GDM1 (cell line): ENCODE results near the gene ZNF785.
"Not testable (repeated sequence)": the region's sequence is repeated elsewhere in the genome, so short reads cannot be mapped to it uniquely, and the experiment has no call there.

Experiments
- DNase-seq: peaks from one replicate; lab custom pipeline; 2025; lab: John Stamatoyannopoulos, UW

The ZNF785 gene

DNA sequence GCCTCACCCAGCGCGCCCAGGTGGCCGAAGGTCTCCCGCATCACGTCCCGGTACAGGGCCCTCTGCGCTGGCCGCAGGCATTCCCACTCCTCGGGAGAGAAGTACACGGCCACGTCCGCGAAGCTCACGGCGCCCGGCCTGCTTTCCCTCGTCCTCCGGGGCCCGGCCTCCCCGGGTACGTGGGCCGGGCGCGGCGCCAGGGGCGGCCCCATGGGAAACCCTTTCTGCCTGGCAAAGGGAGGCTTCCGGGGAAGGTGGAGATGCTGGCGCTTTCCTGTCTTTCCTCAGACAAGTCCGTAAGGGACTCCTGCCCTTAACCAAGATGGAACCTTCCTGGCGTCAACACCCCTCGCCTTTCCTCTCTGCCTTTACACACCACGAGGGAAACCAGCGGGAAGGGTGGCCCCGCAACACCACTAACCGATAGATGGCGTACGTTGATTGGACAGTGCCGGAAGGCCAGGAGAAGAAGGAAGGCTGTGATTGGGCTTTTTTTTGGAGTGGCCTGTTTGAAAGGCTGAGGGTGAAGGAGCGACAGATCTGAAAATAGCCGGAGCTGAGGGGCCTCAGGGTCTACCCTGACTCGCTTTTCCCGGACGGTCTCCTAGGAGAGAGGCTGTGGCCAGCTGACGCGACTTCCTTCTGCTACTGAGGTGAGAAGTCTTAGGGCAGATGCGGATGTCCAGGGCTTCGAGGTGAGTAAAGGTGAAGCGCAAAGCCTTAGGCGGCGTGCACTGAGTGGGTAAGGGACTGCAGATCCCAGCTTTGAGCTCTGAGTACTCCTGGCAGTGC lies at the start of gene ZNF785:
ZNF785 (minus strand) TSS at position 298 of the 792 bp plus-strand sequence; CDS start at position 212, 86 bp downstream.
- peak; percentile 97 for DNase-seq

DNA sequence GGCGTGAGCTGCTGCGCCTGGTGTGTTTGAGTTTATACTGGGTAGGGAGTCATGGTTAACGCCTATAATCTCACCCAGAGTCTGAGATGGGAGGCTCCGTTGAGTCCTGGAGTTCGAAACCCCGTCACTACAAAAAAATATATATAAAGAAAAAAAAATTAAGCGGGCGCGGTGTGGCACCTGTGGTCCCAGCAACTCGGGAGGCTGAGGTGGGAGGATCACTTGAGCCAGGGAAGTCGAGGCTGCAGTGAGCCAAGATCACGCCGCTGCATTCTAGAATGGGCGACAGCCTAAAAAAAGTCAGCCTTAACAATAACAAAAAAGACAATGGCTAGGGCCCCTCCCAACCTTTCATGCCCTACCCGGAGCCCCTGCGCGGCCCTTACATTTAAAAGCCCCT lies 48.0 kb upstream of the ZNF785 start:
- no peak for DNase-seq

DNA sequence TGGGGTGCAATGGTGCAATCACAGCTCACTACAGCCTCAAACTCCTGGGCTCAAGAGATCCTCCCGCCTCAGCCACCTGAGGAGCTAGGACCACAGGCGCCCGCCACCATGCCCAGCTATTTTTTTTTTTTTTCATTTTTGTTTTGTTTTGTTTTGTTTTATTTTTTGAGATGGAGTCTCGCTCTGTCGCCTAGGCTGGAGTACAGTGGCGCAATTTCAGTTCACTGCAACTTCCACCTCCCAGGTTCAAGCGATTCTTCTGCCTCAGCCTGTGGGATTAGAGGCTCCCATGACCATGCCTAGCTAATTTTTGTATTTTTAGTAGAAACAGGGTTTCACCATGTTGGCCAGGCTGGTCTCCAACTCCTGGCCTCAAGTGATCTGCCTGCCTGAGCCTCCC lies 47.0 kb upstream of the ZNF785 start:
- DNase-seq = not testable (repeated sequence)

DNA sequence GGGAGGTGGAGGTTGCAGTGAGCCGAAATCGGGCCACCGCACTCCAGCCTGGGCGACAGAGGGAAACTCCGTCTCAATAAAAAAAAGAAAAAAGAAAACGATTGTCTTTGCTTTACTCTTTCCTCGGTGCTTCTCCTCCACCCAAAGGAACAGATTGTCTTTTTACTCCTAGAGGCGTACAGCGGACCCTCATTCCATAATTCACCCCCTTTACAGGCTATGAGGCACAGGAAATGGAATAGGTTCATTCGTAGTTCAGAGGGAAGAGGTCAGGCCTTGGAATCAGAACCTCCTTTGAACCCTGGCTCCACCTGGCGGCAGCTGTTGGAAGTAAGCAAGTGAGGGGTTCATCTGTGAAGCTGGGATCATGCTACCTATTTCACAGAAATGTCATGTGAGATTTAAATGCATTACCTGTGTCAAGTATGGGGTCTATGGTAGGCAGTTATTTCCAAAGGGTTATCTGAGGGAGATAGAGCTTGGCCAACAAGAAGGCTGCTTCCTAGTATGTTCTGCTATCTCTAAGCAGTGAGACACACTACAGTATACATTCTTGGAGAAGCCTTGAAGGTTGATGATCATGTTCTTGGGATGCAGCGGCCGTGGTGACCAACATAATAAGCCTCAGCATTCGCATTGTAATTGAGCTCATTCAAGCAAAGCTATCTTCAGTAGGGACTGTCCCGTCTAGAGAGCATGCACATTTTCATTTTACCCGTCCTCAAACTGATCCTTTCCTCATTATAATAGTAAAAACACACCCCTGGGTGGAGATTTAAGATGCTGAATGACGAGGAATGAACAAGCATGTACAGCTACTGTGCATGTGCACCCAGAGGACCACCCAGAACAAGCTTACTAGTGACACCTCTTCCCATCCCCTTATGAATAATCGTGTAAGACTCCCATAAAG lies 43.4 kb upstream of the ZNF785 start:
- peak; percentile 26 for DNase-seq

DNA sequence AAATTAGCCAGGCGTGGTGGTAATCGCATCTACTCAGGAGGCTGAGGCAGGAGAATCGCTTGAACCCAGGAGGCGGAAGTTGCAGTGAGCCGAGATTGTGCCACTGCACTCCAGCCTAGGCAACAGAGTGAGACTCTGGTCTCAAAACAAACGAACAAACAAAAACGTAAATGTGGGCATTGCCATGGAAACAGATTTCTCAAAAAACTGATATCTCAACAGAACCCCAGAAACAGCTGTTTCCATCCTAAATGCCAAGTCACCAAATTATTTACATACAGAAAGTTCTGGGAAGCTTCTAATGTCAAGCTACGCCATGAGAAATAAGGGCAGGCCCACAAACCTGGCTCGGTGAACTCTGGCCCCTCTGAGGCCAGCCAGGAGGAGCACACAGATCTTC lies 40.7 kb upstream of the ZNF785 start:
- no peak for DNase-seq

DNA sequence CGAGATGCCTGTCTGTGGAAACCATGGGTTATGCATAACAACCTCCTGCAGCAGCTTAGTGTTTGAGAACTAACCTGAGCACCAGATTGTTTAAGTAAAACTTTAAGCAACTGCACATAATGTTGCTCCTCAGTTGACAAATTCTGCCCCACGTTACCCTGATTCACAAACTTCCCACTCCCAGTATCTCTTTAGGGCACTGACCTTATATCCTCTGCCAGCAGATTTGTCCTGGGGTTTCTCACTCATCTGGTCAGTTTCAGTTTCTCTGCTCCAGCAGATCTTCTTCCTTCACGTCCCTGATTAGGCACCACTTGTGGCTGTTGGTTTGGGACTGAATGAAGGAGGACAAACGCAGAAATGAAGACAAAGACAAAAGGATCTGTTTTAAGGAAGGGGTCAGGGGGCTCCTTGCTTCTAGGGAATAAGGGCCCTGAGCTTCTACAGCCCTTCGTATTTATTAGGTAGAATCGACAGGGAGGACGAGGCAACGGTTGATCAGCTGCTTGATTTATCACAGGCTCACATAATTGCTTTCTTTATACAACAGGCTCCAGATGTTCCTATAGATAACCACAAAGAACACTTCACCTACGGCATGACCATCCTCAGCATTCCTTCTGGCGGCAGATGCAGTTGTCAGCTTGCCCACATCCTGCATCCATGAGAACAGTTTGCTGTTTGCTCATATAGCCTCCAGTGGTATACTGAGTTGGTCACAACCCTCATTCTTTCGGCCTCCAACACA lies 38.2 kb upstream of the ZNF785 start:
- DNase-seq = no peak

DNA sequence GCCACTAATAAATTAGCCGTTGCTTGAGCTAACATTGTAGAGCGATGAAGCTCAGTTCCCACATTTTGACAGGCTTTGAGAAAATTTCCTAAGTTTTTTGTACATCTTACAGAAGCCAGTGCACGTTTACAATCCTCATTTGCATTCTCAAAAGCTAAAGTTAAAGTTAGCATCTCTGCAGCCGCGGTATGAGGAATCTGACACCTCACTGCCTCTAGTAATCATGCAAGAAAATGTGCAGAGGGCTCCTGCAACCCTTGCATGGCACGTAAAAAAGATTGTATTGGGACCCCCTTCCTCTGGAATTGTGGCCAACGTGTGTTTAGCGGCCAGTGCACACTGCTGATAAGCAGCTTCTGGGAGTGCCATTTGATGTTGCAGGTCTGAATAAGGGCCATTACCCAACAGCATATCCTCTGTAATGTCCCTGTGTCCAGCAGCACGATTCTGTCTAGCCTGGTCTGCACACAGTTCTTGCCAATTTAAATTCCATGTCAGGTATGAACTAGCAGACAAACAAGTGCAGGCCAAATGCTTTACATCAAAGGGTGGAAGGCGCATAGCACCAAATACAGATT lies 37.0 kb upstream of the ZNF785 start:
- DNase-seq = no peak

DNA sequence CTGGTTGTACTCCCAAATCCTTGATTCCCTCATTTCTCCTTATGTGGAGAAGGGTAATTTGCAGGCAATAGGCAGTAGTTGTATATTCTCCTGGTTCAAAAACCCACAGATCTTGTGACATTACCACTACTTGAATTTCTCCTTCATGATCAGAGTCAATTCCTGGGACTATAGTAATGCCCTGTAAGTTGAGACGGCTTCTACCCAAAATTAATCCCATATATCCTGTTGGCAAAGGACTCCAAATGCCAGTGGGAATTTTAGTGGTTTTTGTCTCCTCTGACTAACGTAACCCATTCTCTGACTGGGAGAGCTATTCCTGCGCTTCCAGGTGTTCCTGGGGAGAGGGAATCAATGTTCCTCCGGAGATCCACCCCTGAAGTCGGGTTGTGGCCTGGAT lies 36.3 kb upstream of the ZNF785 start:
- no peak for DNase-seq

DNA sequence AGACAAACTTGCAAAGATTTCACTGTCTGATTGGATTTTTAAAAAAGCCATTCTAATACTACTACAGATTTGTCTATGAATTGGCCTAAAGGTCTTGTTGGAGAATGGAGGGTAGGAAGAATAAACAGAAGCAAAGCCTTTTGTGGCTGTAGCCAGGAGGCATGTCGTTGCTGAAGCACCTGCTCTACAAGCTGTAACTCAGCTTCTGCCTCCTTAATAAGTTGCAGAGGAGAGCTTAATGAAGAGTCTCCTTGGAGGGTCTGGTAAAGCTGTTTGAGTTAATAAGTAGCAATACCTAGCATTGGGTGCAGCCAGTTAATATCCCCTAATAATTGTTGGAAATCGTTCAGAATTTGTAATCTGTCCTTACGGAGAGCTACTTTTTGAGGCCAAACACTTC lies 34.7 kb upstream of the ZNF785 start:
- DNase-seq = no peak

DNA sequence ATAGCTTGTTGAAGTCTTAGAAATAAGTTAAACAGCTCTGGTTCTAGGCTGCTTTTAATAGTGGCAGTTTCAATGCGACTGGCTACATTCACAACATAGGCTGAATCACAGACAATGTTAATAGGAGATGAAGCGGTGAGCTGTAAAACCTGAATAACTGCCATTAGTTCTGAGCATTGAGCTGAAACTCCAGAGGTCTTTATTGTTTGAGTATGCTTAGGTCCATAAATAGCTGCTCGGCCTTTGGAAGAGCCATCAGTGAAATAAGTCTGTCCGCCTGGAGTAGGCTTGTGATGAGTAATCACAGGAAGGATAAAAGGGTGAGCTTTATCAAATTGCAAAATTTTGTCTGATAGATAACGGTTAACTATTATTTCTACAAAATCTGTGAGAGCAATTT lies 34.1 kb upstream of the ZNF785 start:
- no peak for DNase-seq

DNA sequence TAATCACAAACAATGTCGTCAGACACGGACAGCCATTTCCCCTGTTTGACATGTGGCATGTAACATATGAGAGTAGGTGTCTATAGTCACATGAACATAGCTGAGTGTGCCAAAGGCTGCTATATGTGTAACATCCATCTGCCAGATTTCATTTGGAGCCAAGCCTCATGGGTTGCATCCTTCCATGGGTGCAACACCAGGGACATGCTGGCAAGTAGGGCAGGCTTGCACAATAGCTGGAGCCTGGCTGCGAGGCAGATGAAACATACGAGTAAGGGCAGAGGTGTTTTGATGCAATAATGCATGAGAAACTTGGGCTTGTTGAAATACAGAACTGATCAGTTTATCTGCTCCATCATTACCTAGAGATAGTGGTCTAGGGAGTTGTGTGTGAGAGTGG lies 33.7 kb upstream of the ZNF785 start:
- DNase-seq = no peak

DNA sequence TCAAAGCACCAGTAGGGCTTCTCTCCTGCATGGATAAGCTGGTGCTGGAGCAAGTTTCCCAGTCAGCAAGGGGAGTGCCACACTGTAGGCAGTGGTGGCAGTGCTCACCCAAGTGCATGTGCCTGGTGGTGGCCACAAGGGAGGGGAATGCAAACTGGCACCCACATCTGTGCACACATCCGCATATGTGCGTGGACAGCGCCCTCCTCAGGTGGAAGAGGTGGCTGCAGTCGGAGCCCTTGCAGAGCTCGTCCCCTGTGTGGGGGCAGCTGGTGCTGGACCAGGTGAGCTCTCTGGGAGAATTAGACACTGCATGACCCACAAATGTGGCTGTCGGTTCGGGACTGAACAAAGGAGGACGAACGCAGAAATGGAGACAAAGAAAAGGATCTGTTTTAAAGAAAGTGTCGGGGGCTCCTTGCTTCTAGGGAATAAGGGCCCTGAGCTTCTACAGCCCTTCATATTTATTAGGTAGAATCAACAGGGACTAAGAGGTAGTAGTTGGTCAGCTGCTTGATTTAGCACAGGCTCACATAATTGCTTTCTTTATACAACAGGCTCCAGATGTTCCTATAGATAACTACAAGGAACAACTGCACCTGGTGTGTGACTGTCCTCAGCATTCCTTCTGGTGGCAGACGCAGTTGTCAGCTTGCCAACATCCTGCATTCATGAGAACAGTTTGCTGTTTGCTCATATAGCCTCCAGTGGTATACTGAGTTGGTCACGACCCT lies 30.0 kb upstream of the ZNF785 start:
- peak; percentile 66 for DNase-seq

DNA sequence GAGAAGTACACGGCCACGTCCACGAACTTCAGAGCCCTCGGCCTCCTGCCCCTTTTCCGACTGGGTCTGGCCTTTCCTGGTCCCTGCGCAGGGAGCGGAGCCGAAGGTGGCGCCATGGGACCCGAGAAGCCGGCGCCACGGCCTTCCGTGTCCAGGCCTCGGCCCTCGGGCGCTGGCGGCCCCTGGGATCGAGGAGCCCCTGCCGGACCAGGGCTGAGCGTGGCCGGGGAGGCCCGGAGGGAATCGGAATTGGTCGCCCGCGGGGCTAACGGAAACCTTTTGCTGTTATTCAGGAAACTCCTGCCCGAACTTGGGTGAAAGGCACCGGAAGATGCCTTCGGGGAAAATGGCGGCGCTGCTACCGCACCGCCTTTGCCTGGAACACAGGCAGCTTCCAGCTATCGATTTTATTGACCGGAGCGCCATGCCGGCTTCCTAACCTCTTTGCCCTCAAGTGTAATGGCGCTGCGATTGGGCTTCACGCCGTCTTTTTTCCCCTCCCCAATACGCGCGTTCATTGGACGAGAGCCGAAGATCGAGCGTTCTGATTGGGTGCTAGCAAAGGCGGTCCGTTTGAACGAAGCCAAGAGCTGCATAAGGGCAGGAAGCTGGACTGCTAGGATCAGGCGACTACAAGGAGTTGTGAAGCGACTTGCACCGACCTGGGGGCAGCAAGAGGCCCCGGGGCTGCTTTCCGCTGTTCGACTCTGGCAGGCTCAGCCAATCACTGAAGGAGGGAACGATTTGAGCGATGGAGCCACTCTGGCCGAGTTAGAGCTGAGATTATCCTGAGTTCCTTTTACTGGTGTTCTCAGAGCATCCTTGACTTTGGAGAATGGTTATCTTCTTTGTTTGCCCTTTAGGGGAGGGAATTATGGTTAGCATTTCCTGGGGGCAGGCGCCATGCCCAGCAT lies 24.7 kb upstream of the ZNF785 start, which contains the start of gene ZNF689:
ZNF689 (minus strand) TSS at position 464 of the 914 bp plus-strand sequence; CDS start at position 116, 348 bp downstream.
- DNase-seq = peak; percentile 95

DNA sequence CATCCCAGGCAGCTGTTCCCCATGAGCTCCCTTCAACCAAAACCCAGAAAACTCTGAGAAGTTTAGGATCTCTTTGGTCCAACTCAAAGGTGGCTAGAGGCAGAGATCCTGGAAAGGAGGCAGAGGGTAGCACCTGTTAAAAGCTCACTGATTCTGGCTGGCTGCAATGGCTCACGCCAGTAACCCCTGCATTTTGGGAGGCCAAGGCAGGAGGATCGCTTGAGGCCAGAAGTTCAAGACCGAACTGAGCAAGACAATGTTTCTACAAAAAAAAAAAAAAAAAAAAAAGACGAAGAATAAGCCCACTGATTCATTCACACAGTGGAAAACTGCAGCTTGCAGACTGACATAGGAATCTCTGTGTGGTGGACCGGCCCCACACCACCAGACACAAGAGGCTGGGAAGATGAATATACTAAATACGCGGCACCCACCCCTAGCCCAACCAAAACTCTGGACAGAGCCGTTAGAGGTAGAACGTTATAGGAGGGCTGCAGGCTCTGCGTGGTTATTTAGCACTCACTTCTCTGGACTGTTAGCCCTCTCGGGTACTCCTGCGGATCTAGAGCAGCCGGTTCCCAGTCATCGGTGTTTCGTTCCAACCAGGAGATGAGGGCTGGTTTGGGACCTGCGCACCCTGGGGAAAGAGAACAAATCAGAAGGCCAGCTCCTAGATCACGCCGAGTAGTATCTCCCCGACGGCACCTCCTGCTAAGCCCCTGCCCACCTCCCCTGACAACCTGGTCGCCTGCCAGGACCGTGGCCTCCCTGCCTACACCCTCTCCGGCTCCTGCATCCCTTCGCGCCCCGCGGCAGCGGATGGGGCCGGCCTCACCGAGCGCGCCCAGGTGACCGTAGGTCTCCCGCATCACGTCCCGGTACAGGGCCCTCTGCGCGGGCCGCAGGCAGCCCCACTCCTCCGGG lies 23.8 kb upstream of the ZNF785 start:
- peak; percentile 35 for DNase-seq

DNA sequence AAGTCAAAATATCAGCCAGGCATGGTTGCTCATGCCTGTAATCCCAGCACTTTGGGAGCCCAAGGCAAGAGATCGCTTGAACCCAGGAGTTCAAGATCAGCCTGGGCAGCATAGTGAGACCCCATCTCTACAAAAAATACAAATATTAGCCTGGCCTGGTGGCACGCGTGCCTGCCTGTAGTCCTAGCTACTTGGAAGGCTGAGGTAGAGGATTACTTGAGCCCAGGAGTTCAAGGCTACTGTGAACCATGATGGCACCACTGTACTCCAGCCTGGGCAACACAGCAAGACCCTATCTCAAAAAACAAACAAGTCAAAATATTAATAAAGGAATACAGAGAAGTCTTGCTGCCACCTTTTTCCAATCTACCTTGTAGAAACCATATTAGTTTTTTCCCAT lies 20.5 kb upstream of the ZNF785 start:
- no peak for DNase-seq

DNA sequence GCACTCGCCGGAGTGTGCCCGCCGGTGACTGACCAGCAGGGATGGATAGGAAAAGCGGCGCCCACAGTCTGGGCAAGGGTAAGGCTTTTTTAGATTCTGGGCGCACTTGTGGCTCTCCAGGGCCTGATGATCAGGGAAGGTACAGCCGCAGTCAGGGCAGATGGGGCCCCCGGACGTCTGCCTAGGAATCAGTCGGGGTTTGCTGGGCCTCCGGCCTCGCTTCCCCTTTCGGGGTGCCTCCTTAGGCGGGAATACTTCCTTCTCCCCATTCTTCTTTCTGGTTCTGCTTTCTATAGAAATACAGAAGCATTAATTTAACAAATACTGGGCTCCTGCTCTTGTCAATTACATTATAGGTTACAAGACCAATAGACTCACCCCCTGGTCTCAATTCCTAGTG lies 19.7 kb upstream of the ZNF785 start:
- no peak for DNase-seq

DNA sequence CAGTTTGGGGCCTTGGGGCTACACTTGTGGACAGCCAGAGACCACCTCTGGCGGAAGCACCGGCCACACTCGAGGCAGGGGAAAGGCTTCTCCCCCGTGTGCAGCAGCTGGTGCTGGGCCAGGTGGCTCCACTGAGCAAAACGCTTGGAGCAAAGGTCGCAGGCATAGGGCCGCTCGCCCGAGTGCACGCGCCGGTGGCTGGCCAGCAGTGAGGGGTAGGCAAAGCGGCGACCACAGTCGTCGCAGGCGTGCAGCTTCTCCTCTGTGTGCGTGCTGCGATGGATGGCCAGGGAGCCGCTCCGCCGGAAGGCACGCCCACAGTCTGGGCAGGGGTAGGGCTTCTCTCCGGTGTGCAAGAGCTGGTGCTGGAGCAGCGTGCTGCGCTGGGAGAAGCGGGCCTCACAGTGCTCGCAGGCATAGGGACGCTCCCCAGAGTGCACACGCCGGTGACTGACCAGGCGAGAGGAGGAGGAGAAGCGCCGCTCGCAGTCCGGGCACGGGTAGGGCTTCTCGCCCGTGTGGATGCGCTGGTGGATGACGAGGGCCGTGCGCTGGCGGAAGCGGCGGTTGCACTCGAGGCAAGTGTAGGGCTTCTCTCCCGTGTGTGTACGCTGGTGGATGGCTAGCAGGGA lies 18.9 kb upstream of the ZNF785 start:
- DNase-seq = no peak

DNA sequence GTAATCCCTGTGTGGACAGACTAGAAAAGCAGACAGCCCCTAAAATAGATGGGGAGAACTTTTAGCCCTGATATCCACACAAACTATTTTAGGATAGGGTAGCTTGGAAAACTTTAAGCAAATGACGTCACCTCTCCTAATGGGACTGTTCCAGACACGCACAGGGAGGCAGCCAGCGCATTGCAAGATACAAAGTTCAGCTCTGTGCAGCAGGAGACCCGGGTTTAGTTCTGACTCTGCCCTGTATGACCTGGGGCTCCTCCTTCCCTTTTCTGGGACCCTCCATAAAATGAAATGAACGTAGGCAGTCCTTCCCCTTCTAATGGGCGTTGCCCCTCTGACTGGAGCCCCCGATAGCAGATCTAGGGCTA lies 18.4 kb upstream of the ZNF785 start:
- no peak for DNase-seq
